Stimulated activated CD8-positive, alpha-beta memory T cell treated with anti-CD3 and anti-CD28 coated beads, Interleukin-15, amount 100 ng/mL, for 24 hours (primary cell): ENCODE measurements around the gene SMARCA5.
A peak's percentile ranks its signal among the peaks of the same experiment; 100 is the strongest.

Experiments used
- DNase-seq: peaks from one replicate; pipeline ENCODE4 v3.0.0-alpha.2; 2020; ENCODE audit warnings: low read depth

The SMARCA5 gene

GRCh38 chr4:143531788-143532491 lies 18.4 kb downstream of the SMARCA5 start:
- DNase-seq = no peak

GRCh38 chr4:143538979-143539669 lies 25.6 kb downstream of the SMARCA5 start:
- DNase-seq = no peak

- DNase-seq = no peak
These were observed 26.1 kb downstream of the SMARCA5 start for GRCh38 chr4:143539670-143540023.

- no peak for DNase-seq
These were observed 36.4 kb downstream of the SMARCA5 start for GRCh38 chr4:143549928-143550327.

GRCh38 chr4:143554728-143555597 lies 41.5 kb downstream of the SMARCA5 start:
- no peak for DNase-seq

GRCh38 chr4:143555676-143556075 lies 42.2 kb downstream of the SMARCA5 start:
- DNase-seq = no peak

GRCh38 chr4:143558286-143558685 lies 44.8 kb downstream of the SMARCA5 start:
- no peak for DNase-seq

- peak; percentile 16 for DNase-seq
These were observed 45.6 kb downstream of the SMARCA5 start for GRCh38 chr4:143558823-143559756.

- peak; percentile 3 for DNase-seq
These were observed 46.2 kb downstream of the SMARCA5 start for GRCh38 chr4:143559757-143560147.

- DNase-seq = no peak
These were observed 51.0 kb downstream of the SMARCA5 start for GRCh38 chr4:143564472-143564871.

GRCh38 chr4:143575331-143575730 lies 61.8 kb downstream of the SMARCA5 start:
- no peak for DNase-seq

- no peak for DNase-seq
These were observed 67.9 kb downstream of the SMARCA5 start for GRCh38 chr4:143581331-143581946.

GRCh38 chr4:143585548-143585947 lies 72.0 kb downstream of the SMARCA5 start:
- no peak for DNase-seq

GRCh38 chr4:143586080-143586479 lies 72.6 kb downstream of the SMARCA5 start:
- DNase-seq = no peak

GRCh38 chr4:143587703-143588102 lies 74.2 kb downstream of the SMARCA5 start:
- no peak for DNase-seq

GRCh38 chr4:143597276-143597675 lies 83.8 kb downstream of the SMARCA5 start:
- DNase-seq = no peak

- no peak for DNase-seq
These were observed 85.3 kb downstream of the SMARCA5 start for GRCh38 chr4:143598816-143599215.

- DNase-seq = no peak
These were observed 86.3 kb downstream of the SMARCA5 start for GRCh38 chr4:143599827-143600226.

- no peak for DNase-seq
These were observed 93.0 kb downstream of the SMARCA5 start for GRCh38 chr4:143606480-143606879.
